Upper lobe of right lung (tissue), 1 donor: Measurements from ENCODE around the gene TBC1D22A. TPM values are rescaled to one million over a fixed set of nuclear protein-coding genes. Genes with fewer than 3 reads are reported as not detected.

Source experiments
- ATAC-seq: fragments of 200-7000 bp; cut with Tn5 transposase; one replicate; pipeline ENCODE4 v1.9.1; 2020; ENCODE audit warnings: mild to moderate bottlenecking, moderate library complexity
- DNase-seq: peaks from one replicate; pipeline ENCODE4 v3.0.0-alpha.2; 2020
- H3K27ac ChIP-seq: fragments of 200-600 bp; one replicate; pipeline ENCODE4 v1.8.0; 2022
- H3K27me3 ChIP-seq: fragments of 200-600 bp; one replicate; pipeline ENCODE4 v1.8.0; 2022; ENCODE audit warnings: mild to moderate bottlenecking
- H3K36me3 ChIP-seq: fragments of 200-600 bp; one replicate; pipeline ENCODE4 v1.8.0; 2022
- H3K4me1 ChIP-seq: fragments of 200-600 bp; one replicate; pipeline ENCODE4 v1.8.0; 2022
- H3K4me3 ChIP-seq: fragments of 200-600 bp; one replicate; pipeline ENCODE4 v1.8.0; 2022; ENCODE audit warnings: mild to moderate bottlenecking
- H3K9me3 ChIP-seq: fragments of 200-600 bp; one replicate; pipeline ENCODE4 v1.8.0; 2022
- intact Hi-C: fragments of 100-400 bp; cut with DNase I; formaldehyde crosslinking; loops from one replicate; pipeline ENCODE4 v1.11.0; 2022
- total RNA-seq: library from RNA; stranded (reverse); fragmentation: NEBNext Ultra II Directional; extraction: Animal tissue kit (Norgen Biotek cat#: 25700); gene quantifications from one replicate; pipeline ENCODE4 v1.2.1, GENCODE V29; 2021
- TF ChIP-seq, protein P1 (sequence below): fragments of 200-600 bp; IDR thresholded peaks from one replicate; pipeline ENCODE4 v1.8.0; 2022; ENCODE audit warnings: antibody characterized with exemption
- donor health status: DM: no; HTN: yes; CAD: no; lungs with severe emphysema.

TBC1D22A gene
- total RNA-seq, 1 donor from 2014 or later = 31.3 TPM

DNA sequence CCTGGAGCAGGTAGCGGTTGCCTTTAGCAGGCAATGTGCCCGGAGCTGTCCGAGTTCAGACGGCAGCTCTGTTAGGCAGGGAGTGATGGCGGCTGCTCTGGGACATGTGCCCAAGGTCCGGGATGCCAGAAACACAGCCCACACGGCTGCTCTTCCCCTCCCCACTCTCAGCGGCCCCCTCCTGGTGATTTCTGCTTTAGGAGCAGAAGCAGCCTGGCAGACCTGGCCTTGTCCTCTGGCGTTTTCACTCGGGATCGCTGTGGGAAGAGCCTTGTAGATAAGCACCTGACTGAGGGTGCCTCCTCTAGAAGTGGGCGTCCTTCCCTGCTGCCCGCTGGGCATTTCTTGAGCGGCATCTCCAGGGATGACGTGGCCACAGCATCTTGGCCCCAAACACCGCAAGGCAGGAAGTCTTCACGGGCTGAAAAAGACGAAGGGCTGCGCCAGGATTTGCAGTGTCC, 392.2 kb downstream of the TBC1D22A start:
- Histone ChIP-seq H3K4me3 (no peak overlapping the region), H3K27me3 (no peaks in the 10 kb centered on the region), H3K4me1 (no peaks in the 10 kb centered on the region), H3K9me3 (peaks cover 4% of the 10 kb centered on the region), H3K27ac (no peak overlapping the region), H3K36me3 (no peaks in the 10 kb centered on the region)
- no peak for ATAC-seq
- intact Hi-C loops = no loop called here
- TF ChIP-seq, protein P1, sequence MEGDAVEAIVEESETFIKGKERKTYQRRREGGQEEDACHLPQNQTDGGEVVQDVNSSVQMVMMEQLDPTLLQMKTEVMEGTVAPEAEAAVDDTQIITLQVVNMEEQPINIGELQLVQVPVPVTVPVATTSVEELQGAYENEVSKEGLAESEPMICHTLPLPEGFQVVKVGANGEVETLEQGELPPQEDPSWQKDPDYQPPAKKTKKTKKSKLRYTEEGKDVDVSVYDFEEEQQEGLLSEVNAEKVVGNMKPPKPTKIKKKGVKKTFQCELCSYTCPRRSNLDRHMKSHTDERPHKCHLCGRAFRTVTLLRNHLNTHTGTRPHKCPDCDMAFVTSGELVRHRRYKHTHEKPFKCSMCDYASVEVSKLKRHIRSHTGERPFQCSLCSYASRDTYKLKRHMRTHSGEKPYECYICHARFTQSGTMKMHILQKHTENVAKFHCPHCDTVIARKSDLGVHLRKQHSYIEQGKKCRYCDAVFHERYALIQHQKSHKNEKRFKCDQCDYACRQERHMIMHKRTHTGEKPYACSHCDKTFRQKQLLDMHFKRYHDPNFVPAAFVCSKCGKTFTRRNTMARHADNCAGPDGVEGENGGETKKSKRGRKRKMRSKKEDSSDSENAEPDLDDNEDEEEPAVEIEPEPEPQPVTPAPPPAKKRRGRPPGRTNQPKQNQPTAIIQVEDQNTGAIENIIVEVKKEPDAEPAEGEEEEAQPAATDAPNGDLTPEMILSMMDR = no peak
- DNase-seq = no peak

DNA sequence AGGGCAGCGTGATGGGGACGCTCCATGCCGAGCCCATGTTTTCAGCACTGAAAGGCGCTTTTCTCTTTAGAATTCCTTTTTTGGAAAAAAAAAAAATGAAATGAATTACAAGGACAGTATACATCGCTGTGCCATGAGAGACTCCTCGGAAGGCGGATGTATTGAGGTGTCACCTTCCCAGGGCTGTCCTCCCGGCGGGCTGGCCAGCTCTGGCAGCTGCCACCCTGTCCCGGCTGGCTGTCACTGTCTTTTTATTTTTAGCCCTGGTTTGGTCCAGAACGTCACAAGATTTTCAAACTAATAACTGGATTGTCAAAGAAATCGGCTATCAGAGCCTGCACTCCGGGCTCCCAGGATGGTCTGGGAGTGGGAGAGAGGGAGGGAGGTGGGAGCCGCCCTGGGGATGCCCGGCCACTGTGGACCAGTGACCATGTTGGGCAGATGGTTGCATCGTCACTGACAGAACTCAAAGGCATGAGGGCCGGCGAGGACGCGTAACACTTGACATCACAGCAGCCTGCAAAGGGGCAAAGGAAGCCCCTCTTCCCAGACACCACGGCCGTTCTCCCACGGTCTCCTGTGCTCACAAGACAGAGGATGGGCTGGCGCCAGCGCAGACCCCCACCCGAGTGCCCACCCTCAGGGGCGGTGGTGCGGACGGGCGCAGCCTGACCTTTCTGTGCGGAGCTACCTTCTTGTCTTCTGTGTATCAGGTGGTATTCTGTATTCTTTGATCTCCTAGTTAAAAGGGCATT, 392.9 kb downstream of the TBC1D22A start:
- Histone ChIP-seq H3K9me3 (peaks cover 4% of the 10 kb centered on the region), H3K4me3 (no peak overlapping the region), H3K4me1 (no peaks in the 10 kb centered on the region), H3K36me3 (no peaks in the 10 kb centered on the region), H3K27me3 (no peaks in the 10 kb centered on the region), H3K27ac (no peak overlapping the region)
- TF ChIP-seq, protein P1 = no peak
- no peak for ATAC-seq
- intact Hi-C loops = no loop called here
- DNase-seq = no peak

DNA sequence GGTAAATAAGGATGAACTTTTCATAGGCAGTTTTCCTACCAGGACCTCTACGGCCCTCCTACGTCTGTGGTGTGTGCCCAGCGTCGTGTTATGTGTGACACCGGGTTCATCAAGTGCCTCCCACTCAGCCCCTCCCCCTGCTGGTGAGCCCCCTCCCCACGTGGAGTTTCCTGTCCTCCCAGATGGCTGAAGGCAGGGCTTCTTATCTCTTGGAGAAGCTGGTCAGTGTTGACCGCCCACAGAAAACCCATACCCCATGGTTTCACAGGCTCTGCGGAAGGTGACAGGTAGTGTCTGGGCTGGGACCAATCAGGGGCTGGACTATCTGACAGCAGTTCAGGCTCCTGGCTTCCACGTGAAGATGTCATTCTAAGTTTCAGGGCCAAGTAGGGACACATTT, 393.5 kb downstream of the TBC1D22A start:
- DNase-seq (no peak), ATAC-seq (no peak)
- TF ChIP-seq, protein P1 = no peak
- intact Hi-C loops = no loop called here
- H3K27me3 ChIP-seq = no peaks in the 10 kb centered on the region
- peaks cover 4% of the 10 kb centered on the region for H3K9me3 ChIP-seq
- H3K36me3 ChIP-seq = no peaks in the 10 kb centered on the region
- no peak overlapping the region for H3K4me3 ChIP-seq
- H3K27ac ChIP-seq = no peak overlapping the region
- H3K4me1 ChIP-seq = no peaks in the 10 kb centered on the region

DNA sequence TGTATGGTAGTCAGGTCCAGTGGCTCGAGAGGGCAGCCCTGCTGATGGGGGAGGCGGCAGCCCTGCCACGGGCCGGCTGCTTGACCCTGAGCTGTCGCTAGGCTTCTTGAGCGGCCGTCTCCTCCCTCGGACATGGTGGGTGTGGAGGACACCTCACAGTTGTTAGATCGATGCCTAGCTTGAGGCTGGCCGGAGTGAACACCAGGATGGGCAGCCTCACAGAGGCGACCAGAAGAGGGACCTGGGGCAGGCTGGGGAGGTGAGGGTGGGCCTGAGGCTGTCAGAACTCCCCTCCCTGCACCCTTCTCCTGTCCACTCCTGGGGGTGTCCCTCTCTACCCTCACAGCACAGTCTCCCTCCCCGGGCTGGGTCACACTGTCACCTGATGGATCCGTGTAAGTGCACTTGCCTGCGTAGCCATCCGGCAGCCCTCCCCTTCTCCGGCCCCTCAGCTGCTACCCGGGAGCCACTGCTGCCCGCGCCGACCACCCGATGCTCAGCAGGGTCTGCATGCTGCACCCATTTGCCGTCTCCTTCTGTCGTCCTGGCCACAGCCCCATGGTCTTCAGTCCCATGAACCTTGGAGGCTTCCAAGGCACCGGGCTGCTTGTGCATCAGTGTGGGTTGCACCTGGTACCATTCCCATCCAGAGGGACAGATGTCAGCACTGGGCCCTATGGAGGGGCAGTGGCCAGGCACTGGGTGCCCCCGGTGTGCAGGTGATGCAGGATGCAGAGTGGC, 394.1 kb downstream of the TBC1D22A start:
- intact Hi-C loops = no loop called here

DNA sequence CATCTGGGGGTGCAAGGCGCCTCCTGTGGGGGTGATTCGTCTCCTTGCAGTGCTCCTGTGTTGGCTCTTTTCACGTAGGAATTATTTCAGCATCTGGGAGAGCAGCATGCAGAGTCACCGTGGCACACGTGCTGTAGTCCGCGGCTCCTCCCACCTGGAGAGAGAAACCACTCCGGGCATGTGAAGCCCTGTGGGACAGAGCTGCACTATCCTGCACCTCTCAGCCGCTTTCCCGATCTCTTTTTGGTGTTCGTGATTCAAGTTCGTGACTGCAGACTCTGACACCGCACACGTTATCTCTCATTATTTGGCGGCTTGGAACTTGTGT, 394.6 kb downstream of the TBC1D22A start:
- no peak overlapping the region for H3K27ac ChIP-seq
- TF ChIP-seq, protein P1 = no peak
- H3K4me3 ChIP-seq = no peak overlapping the region
- H3K27me3 ChIP-seq = no peaks in the 10 kb centered on the region
- no peaks in the 10 kb centered on the region for H3K36me3 ChIP-seq
- intact Hi-C loops = no loop called here
- H3K9me3 ChIP-seq = peaks cover 4% of the 10 kb centered on the region
- DNase-seq (no peak), ATAC-seq (no peak)
- no peaks in the 10 kb centered on the region for H3K4me1 ChIP-seq

More for the DNA sequence above, 394.1 kb downstream of the TBC1D22A start:
- ATAC-seq = no peak
- H3K9me3 ChIP-seq = peaks cover 4% of the 10 kb centered on the region
- no peak overlapping the region for H3K27ac ChIP-seq
- H3K36me3 ChIP-seq = no peaks in the 10 kb centered on the region
- H3K4me3 ChIP-seq = no peak overlapping the region
- no peaks in the 10 kb centered on the region for H3K27me3 ChIP-seq
- DNase-seq = no peak
- H3K4me1 ChIP-seq = no peaks in the 10 kb centered on the region
- TF ChIP-seq, protein P1 = no peak
